OCI-LY7 (cell line): ENCODE results near the gene CTDSP1. TPM values are rescaled to one million over a fixed set of nuclear protein-coding genes. Genes with fewer than 3 reads are reported as not detected.
A peak's percentile ranks its signal among the peaks of the same experiment; 100 is the strongest.

Experiments used
- BruUV-seq: library from RNA; stranded (reverse); fragments of 400-500 nt; replicated peaks from 2 replicates; lab custom pipeline; 2021; lab: Mats Ljungman, UMichigan
- CTCF ChIA-PET: fragments of 300-600 bp; sonication (Branson Sonifier 250); formaldehyde crosslinking; loops from one replicate; lab custom pipeline; 2022; ENCODE audit warnings: antibody characterized with exemption; ENCODE audit not compliant: unreplicated experiment; lab: Charles Lee
- POLR2A ChIA-PET: fragments of 300-600 bp; sonication (Branson Sonifier 250); formaldehyde crosslinking; loops from one replicate; lab custom pipeline; 2022; ENCODE audit warnings: antibody characterized with exemption; lab: Charles Lee
- DNase-seq: peaks from one replicate; pipeline ENCODE4 v3.0.0-alpha.2; 2015; ENCODE audit warnings: low spot score
- H2AFZ ChIP-seq: fragments of 200-600 bp; sonication (generic), shearing (Covaris generic); 2 replicates; pipeline ENCODE4 v1.6.1; 2014; ENCODE audit warnings: mild to moderate bottlenecking, antibody characterized with exemption, low read length, moderate library complexity
- H3K27ac ChIP-seq: fragments of 200-600 bp; sonication (generic); 2 replicates; pipeline ENCODE4 v1.5.1; 2014; ENCODE audit warnings: mixed run types, low read depth, mild to moderate bottlenecking, moderate library complexity, low read length, inconsistent platforms; ENCODE audit not compliant: poor library complexity, severe bottlenecking
- H3K36me3 ChIP-seq: fragments of 200-600 bp; sonication (generic); 2 replicates; pipeline ENCODE4 v1.6.1; 2014; ENCODE audit warnings: mild to moderate bottlenecking, antibody characterized with exemption, low read length, moderate library complexity, mixed read lengths; ENCODE audit not compliant: insufficient read depth
- H3K4me1 ChIP-seq: fragments of 200-600 bp; sonication (generic); 2 replicates; pipeline ENCODE4 v1.5.1; 2014; ENCODE audit warnings: mild to moderate bottlenecking, low read length; ENCODE audit not compliant: insufficient read depth, poor library complexity, severe bottlenecking
- H3K4me2 ChIP-seq: fragments of 200-600 bp; sonication (generic); 2 replicates; pipeline ENCODE4 v1.6.1; 2014; ENCODE audit warnings: mild to moderate bottlenecking, low read length
- H3K4me3 ChIP-seq: fragments of 200-600 bp; sonication (generic); 2 replicates; pipeline ENCODE4 v1.5.1; 2014; ENCODE audit warnings: mild to moderate bottlenecking, low read depth, low read length; ENCODE audit not compliant: poor library complexity, severe bottlenecking
- H3K79me2 ChIP-seq: fragments of 200-600 bp; sonication (generic); 2 replicates; pipeline ENCODE4 v1.6.1; 2016; ENCODE audit warnings: low read depth, mild to moderate bottlenecking, low read length, moderate library complexity, mixed read lengths; ENCODE audit not compliant: insufficient read depth
- H3K9me2 ChIP-seq: fragments of 200-600 bp; sonication (generic); 2 replicates; pipeline ENCODE4 v1.6.1; 2016; ENCODE audit warnings: mild to moderate bottlenecking, low read length, mixed read lengths; ENCODE audit not compliant: insufficient read depth
- H3K9me3 ChIP-seq: fragments of 200-600 bp; sonication (generic); 2 replicates; pipeline ENCODE4 v1.6.1; 2014; ENCODE audit warnings: mild to moderate bottlenecking, mixed run types, low read length, mixed read lengths
- H4K20me1 ChIP-seq: fragments of 200-600 bp; sonication (generic); 2 replicates; pipeline ENCODE4 v1.6.1; 2014; ENCODE audit warnings: mild to moderate bottlenecking, antibody characterized with exemption, low read length, moderate library complexity, mixed read lengths; ENCODE audit not compliant: insufficient read depth
- EZH2phosphoT487 ChIP-seq: fragments of 200-600 bp; sonication (generic); IDR thresholded peaks from 2 replicates; pipeline ENCODE4 v1.6.1; 2018; ENCODE audit warnings: low read depth, borderline replicate concordance, mild to moderate bottlenecking, mixed run types, antibody characterized with exemption, low read length, moderate library complexity, mixed read lengths
- intact Hi-C: fragments of 100-400 bp; cut with micrococcal nuclease; formaldehyde crosslinking; loops from one replicate; pipeline ENCODE4 v1.10.0; 2022; ENCODE audit not compliant: unreplicated experiment
- total RNA-seq, 2 experiments: library from RNA; depleted of rRNA in 1 of 2; stranded (reverse); fragments of >200 nt in 1 of 2; shearing (Covaris generic) in 1 of 2; gene quantifications; 2 replicates each; pipeline ENCODE4 v1.2.3, GENCODE V29; 2014 to 2022
- TF ChIP-seq, protein P1 (sequence below): fragments of 200-600 bp; sonication (generic); conservative IDR thresholded peaks from 2 replicates; pipeline ENCODE4 v1.5.1; 2014; ENCODE audit warnings: mild to moderate bottlenecking, antibody characterized with exemption, low read length, moderate library complexity, mixed read lengths

The CTDSP1 gene
- total RNA-seq, 2 experiments from 2014 or later, result 95.3 to 152 TPM

DNA sequence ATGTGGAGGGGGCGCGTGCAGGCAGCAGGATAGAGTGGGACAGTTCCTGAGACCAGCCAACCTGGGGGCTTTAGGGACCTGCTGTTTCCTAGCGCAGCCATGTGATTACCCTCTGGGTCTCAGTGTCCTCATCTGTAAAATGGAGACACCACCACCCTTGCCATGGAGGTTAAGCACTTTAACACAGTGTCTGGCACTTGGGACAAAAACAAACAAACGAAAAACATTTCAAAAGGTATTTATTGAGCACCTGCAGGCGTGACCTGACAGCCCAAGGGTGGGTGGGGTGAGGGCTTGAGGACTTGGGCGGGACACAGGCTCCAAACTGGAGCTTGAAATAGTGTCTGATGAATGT, 4.6 kb upstream of the CTDSP1 start:
- H3K36me3 ChIP-seq, result no peaks in the 10 kb centered on the region
- peak overlapping the region; percentile 97; the same call in 1 of the 2 replicates for H2AFZ ChIP-seq
- no peak for TF ChIP-seq EZH2phosphoT487
- TF ChIP-seq, protein P1, sequence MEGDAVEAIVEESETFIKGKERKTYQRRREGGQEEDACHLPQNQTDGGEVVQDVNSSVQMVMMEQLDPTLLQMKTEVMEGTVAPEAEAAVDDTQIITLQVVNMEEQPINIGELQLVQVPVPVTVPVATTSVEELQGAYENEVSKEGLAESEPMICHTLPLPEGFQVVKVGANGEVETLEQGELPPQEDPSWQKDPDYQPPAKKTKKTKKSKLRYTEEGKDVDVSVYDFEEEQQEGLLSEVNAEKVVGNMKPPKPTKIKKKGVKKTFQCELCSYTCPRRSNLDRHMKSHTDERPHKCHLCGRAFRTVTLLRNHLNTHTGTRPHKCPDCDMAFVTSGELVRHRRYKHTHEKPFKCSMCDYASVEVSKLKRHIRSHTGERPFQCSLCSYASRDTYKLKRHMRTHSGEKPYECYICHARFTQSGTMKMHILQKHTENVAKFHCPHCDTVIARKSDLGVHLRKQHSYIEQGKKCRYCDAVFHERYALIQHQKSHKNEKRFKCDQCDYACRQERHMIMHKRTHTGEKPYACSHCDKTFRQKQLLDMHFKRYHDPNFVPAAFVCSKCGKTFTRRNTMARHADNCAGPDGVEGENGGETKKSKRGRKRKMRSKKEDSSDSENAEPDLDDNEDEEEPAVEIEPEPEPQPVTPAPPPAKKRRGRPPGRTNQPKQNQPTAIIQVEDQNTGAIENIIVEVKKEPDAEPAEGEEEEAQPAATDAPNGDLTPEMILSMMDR, result no peak
- H3K9me2 ChIP-seq, result no peaks in the 10 kb centered on the region
- H4K20me1 ChIP-seq, result no peaks in the 10 kb centered on the region
- no TSS peak for BruUV-seq
- ChIA-PET POLR2A (interaction anchor here (1.0 to 1.6 kb wide), 3 partner anchors 93 to 125 kb away, joined by 3 to 10 read pairs (median 4); partner anchors contain the start of genes AAMP and PNKD), CTCF (interaction anchor here (1.4 kb wide), 1 partner anchor 11 kb away, joined by 3 read pairs; no protein-coding TSS in a partner anchor)
- peaks cover 2% of the 10 kb centered on the region; the same call in 1 of the 2 replicates for H3K79me2 ChIP-seq
- peaks cover 44% of the 10 kb centered on the region for H3K4me1 ChIP-seq
- peak overlapping the region; percentile 87 for H3K27ac ChIP-seq
- peak; percentile 25 for DNase-seq
- intact Hi-C loops, result loop anchor here (5.0 kb wide), 2 partner anchors 38 to 497 kb away; partner anchors contain the start of gene CATIP
- peak overlapping the region; percentile 88 for H3K4me3 ChIP-seq
- H3K9me3 ChIP-seq, result no peaks in the 10 kb centered on the region
- peak overlapping the region; percentile 79 for H3K4me2 ChIP-seq

DNA sequence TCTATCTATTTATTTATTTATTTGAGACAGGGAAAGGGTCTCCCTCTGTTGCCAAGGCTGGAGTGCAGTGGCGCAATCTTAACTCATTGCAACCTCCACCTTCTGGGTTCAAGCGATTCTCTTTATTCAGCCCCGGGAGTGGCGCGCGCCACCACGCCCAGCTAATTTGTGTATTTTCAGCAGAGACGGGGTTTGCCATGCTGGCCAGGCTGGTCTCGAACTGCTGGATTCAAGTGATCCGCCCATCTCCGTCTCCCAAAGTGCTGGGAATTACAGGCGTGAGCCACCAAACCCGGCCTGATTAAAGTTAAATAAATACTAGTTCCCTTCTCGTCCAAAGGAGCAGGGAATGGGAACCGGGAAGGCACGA, 4.2 kb upstream of the CTDSP1 start:
- Histone ChIP-seq H2AFZ (peak overlapping the region; percentile 97), H3K27ac (peak overlapping the region; percentile 87), H3K79me2 (peaks cover 5% of the 10 kb centered on the region; the same call in 1 of the 2 replicates), H3K4me2 (peak overlapping the region; percentile 79), H3K9me2 (no peaks in the 10 kb centered on the region), H3K9me3 (no peaks in the 10 kb centered on the region), H3K4me3 (peak overlapping the region; percentile 88), H4K20me1 (no peaks in the 10 kb centered on the region), H3K36me3 (no peaks in the 10 kb centered on the region), H3K4me1 (peaks cover 44% of the 10 kb centered on the region)
- ChIA-PET POLR2A (interaction anchor here (1.0 to 1.6 kb wide), 4 partner anchors 94 to 126 kb away, joined by 3 to 10 read pairs (median 6); partner anchors contain the start of genes AAMP and PNKD), CTCF (interaction anchor here (1.1 to 1.4 kb wide), 2 partner anchors 11 to 100 kb away, joined by 3 to 4 read pairs; no protein-coding TSS in a partner anchor)
- TF ChIP-seq EZH2phosphoT487, result no peak
- TF ChIP-seq, protein P1, result no peak
- intact Hi-C loops, result loop anchor here (5.0 kb wide), 2 partner anchors 38 to 497 kb away; partner anchors contain the start of gene CATIP
- peak; percentile 58 for DNase-seq
- BruUV-seq, result no TSS peak
